Activated naive CD4-positive, alpha-beta T cell (primary cell): ENCODE measurements around the gene ROBO3.
A peak's percentile ranks its signal among the peaks of the same experiment; 100 is the strongest.

ENCODE experiments used
- DNase-seq, 4 experiments: peaks; one replicate each; lab custom pipeline; 2025; lab: John Stamatoyannopoulos, UW

The ROBO3 gene

DNA sequence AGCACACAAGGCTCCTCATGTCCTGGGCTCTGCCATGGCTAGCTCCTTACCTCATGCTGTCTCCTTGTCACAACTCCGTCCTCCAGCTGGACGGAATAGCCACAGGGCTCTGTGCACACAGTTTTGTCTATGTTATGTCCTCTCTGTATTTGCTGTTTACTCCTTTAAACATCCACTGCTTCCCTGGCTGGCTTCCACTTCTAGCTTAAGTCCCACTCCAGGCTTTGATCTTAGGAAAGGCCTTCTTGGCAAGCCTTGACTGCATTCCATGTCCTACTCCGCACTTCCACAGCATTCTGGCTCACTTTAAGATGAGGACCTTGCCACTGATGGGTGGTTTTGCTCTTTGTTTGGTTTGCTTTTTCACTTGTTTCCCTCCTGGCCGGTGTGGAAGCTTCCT is 22.9 kb upstream of the ROBO3 start:
- DNase-seq = no peak

GRCh38 chr11:124843616-124843910 is 21.7 kb upstream of the ROBO3 start:
- DNase-seq = no peak

DNA sequence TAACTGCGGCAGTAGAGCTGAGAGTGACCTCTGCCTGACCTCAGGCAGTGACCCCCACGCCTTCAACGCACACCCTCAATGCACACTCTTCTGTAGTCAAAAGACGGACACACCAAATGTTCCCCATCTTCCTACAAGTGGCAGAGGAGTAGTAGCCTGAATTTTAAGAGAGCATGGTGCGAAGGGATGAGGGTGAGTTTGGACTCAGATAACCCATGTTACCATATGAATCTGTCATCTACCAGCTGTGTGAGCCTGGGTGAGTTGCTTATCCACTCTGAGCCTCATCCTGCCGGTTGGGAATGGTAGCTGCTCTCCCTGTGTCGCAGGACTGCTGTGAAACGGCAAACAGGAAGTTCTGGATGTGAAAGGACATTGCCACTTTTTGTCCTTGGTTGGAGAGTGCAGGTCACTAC is 20.6 kb upstream of the ROBO3 start:
- no peak for DNase-seq

GRCh38 chr11:124846070-124846673 is 19.1 kb upstream of the ROBO3 start:
- DNase-seq = no peak

GRCh38 chr11:124859171-124859570 is 6.1 kb upstream of the ROBO3 start:
- no peak for DNase-seq

GRCh38 chr11:124861670-124862069 is 3.6 kb upstream of the ROBO3 start:
- DNase-seq = no peak

GRCh38 chr11:124863137-124863825 is 2.0 kb upstream of the ROBO3 start:
- DNase-seq = no peak

GRCh38 chr11:124863826-124864165 is 1.4 kb upstream of the ROBO3 start:
- DNase-seq = no peak

DNA sequence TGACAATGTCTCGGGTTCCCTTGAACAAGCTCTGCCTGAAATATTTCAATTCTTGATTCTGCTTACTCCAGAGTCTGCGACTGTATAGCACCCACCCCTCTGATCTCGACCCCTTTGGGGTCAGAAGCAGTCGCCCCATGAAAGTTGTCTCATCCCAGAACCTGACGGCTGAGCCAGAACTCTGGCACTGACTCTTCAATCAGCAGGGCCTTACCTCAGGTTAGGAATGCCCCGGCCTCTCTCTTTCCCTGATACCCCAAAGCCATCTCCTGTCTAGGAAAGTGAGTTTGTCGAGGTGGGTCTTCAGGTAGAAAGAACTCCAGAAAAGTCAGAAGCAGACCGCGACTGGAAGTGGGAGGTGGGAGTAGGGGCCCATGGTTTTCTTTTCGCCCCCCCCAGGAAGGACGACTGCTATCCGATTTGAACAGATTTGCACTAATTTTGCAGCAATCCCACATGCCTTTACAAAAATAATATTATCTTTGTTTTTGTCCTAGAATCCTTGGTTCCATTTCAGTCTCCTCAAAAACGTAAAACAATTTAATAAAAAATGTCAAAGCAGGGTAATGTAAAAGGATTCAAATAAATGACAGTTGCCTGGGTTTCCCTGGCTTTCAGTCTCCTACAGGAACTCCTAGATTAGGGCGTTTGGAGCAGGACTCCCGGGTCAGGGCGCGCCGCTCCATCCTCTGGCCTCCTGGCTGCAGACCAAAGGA is 898 bp upstream of the ROBO3 start:
- DNase-seq = no peak

GRCh38 chr11:124864892-124865180 is 396 bp upstream of the ROBO3 start:
- no peak for DNase-seq

- DNase-seq = peak in 2 of 4 experiments; percentile 32 to 48
Observed at GRCh38 chr11:124865902-124866851, 945 bp downstream of the ROBO3 start.

DNA sequence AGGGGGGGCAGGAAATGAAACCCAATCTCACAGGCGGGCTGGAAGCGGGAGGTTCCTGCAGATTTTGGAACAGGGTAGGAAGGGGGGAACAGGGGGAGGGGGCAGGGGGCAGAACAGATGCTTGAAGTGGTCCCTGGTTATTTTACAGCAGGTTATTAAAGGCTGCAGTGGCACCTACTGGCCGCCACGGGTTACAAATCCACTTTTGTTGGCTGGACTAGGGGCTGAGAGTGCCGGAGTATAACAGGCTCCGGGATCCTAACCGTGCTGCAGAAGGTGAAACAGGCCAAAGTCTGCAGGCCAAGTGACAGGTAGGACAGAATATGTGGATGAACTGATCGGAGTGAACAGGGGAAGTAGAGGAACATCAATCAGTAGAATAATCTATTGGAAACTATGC is 2.5 kb downstream of the ROBO3 start:
- no peak for DNase-seq

- no peak for DNase-seq
Observed at GRCh38 chr11:124868331-124869274, 3.4 kb downstream of the ROBO3 start.

- DNase-seq = no peak
Observed at GRCh38 chr11:124869331-124869730, 4.1 kb downstream of the ROBO3 start.

GRCh38 chr11:124869856-124870387 is 4.7 kb downstream of the ROBO3 start:
- no peak for DNase-seq

DNA sequence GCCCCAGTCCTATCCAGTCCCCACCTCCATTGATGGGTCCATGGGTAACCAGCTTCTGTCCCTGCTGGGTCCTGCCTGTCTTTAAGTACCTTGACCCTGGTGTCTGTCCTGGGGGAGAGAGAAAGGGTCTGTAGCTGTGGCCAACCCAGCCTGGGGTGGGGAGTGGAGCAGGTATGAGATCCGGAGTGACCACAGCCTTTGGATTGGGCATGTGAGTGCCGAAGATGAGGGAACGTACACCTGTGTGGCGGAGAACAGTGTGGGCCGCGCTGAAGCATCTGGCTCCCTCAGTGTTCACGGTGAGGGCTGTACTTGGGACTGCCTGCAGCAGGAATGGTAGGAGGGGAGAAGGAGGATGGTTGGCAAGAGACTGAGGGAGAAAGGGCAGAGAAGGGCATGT is 5.2 kb downstream of the ROBO3 start:
- no peak for DNase-seq

- DNase-seq = no peak
Observed at GRCh38 chr11:124872280-124872679, 7.0 kb downstream of the ROBO3 start.

- DNase-seq = no peak
Observed at GRCh38 chr11:124872741-124873140, 7.5 kb downstream of the ROBO3 start.

GRCh38 chr11:124873951-124874350 is 8.7 kb downstream of the ROBO3 start:
- no peak for DNase-seq

GRCh38 chr11:124874571-124875255 is 9.5 kb downstream of the ROBO3 start:
- no peak for DNase-seq

GRCh38 chr11:124875401-124875800 is 10.2 kb downstream of the ROBO3 start:
- no peak for DNase-seq
